Lower leg skin (tissue), 4 donors: Measurements from ENCODE around the gene WDR1. TPM values are rescaled to one million over a fixed set of nuclear protein-coding genes. Genes with fewer than 3 reads are reported as not detected.
A peak's percentile ranks its signal among the peaks of the same experiment; 100 is the strongest.

Experiments used
- DNase-seq, 2 donors: peaks; one replicate each; pipeline ENCODE4 v3.0.0-alpha.2; 2019; ENCODE audit warnings: low spot score in 2 of 2
- H3K4me3 ChIP-seq: fragments of 200-600 bp; sonication (generic); 2 replicates; pipeline ENCODE4 v1.5.1; 2017; ENCODE audit warnings: mild to moderate bottlenecking, low read depth; ENCODE audit not compliant: poor library complexity, severe bottlenecking
- CTCF ChIP-seq, 3 donors: fragments of 450-650 bp; IDR thresholded peaks; one replicate each; pipeline ENCODE4 v1.5.1; 2016; ENCODE audit warnings: antibody characterized with exemption in 3 of 3, mild to moderate bottlenecking in 3 of 3, moderate library complexity in 2 of 3
- POLR2A ChIP-seq, 2 donors: fragments of 450-650 bp; IDR thresholded peaks; one replicate each; pipeline ENCODE4 v1.6.1; 2016 to 2017; ENCODE audit warnings: antibody characterized with exemption in 2 of 2, mild to moderate bottlenecking in 1 of 2, moderate library complexity in 1 of 2
- WGBS, 2 donors: methylation state at CpG; one replicate each; pipeline ENCODE4 v1.1.5; 2018; 5-methylcytosine and 5-hydroxymethylcytosine counted together
- intact Hi-C: fragments of 100-400 bp; cut with DNase I; formaldehyde crosslinking; loops from one replicate; pipeline ENCODE4 v1.15.0; 2023; ENCODE audit warnings: low total_unique reads
- total RNA-seq, 4 donors: library from RNA; depleted of rRNA; stranded (reverse); fragments of >200 nt; gene quantifications; one replicate each; pipeline ENCODE4 v1.1.0, GENCODE V29; 2016

Gene WDR1
- total RNA-seq, result 100 to 1,000 TPM in 3 of 4 donors, 10 to 100 TPM in 1; 83.2 to 163 (median 144) TPM

- TF ChIP-seq CTCF (IDR thresholded peaks at IDR 0.05) (no peak), POLR2A (IDR thresholded peaks at IDR 0.05) (peak in 1 of 2 donors; percentile 87)
- DNase-seq, result peak; percentile 96 to 99
- intact Hi-C loops, result no loop called here
- WGBS, 2 donors, result 0 to 1% methylated on average over 19 to 51 of the region's 97 CpGs
- H3K4me3 ChIP-seq, result peak within 1 kb of the TSS; percentile 54
Observed at GRCh38 chr4:10116569-10117358, at the start of gene WDR1. TSS of gene WDR1 (minus strand) at chr4:10116799. CDS start at chr4:10116666, 133 bp downstream.

- 39 to 42% methylated on average over 3 of the region's 3 CpGs for WGBS, 2 donors
- no peak for DNase-seq
Observed at GRCh38 chr4:10164877-10165283, 48.3 kb upstream of the WDR1 start.

GRCh38 chr4:10163296-10163695 lies 46.7 kb upstream of the WDR1 start:
- intact Hi-C loops, result loop anchor here (10.0 kb wide), 1 partner anchor 382 kb away; no protein-coding TSS in a partner anchor
- TF ChIP-seq POLR2A (IDR thresholded peaks at IDR 0.05) (no peak), CTCF (IDR thresholded peaks at IDR 0.05) (no peak)
- no peak for DNase-seq
- H3K4me3 ChIP-seq, result no peak overlapping the region
- WGBS, 2 donors, result 85 to 93% methylated on average over 1 of the region's 1 CpG

More at GRCh38 chr4:10164877-10165283, 48.3 kb upstream of the WDR1 start:
- intact Hi-C loops, result loop anchor here (10.0 kb wide), 1 partner anchor 380 kb away; no protein-coding TSS in a partner anchor
- H3K4me3 ChIP-seq, result no peak overlapping the region
- no peak for TF ChIP-seq POLR2A (IDR thresholded peaks at IDR 0.05)
- TF ChIP-seq CTCF (IDR thresholded peaks at IDR 0.05), result no peak

- no peak for DNase-seq
- intact Hi-C loops, result loop anchor here (10.0 kb wide), 1 partner anchor 382 kb away; no protein-coding TSS in a partner anchor
- WGBS, 2 donors, result 76 to 92% methylated on average over 7 of the region's 7 CpGs
- H3K4me3 ChIP-seq, result no peak overlapping the region
- no peak for TF ChIP-seq POLR2A (IDR thresholded peaks at IDR 0.05)
- TF ChIP-seq CTCF (IDR thresholded peaks at IDR 0.05), result no peak
Observed at GRCh38 chr4:10162341-10163000, 45.9 kb upstream of the WDR1 start.

GRCh38 chr4:10161840-10162239 lies 45.2 kb upstream of the WDR1 start:
- no peak for DNase-seq
- TF ChIP-seq POLR2A (IDR thresholded peaks at IDR 0.05), result no peak
- no peak for TF ChIP-seq CTCF (IDR thresholded peaks at IDR 0.05)
- WGBS, 2 donors, result 91 to 94% methylated on average over 6 of the region's 6 CpGs
- H3K4me3 ChIP-seq, result no peak overlapping the region
- intact Hi-C loops, result loop anchor here (10.0 kb wide), 1 partner anchor 383 kb away; no protein-coding TSS in a partner anchor
